Fibroblast of lung (primary cell): Measurements from ENCODE around the gene RNF123. TPM values are rescaled to one million over a fixed set of nuclear protein-coding genes. Genes with fewer than 3 reads are reported as not detected.
"Not testable (repeated sequence)": the region's sequence is repeated elsewhere in the genome, so short reads cannot be mapped to it uniquely, and the experiment has no call there.

ENCODE experiments used
- DNase-seq, 2 donors: peaks; one replicate each; pipeline versions ENCODE4 v3.0.0 to v3.0.0-alpha.2; 2010; ENCODE audit warnings: low read depth in 2 of 2
- H2AFZ ChIP-seq: 2 replicates; pipeline ENCODE4 v1.5.1; 2012; ENCODE audit warnings: low read length, control low read depth, inconsistent platforms
- H3K27ac ChIP-seq: 2 replicates; pipeline ENCODE4 v1.5.1; 2011; ENCODE audit warnings: low read length, control low read depth; ENCODE audit not compliant: insufficient read depth
- H3K27me3 ChIP-seq: 2 replicates; pipeline ENCODE4 v1.5.1; 2011; ENCODE audit warnings: mild to moderate bottlenecking, low read length; ENCODE audit not compliant: control insufficient read depth, insufficient read depth
- H3K36me3 ChIP-seq: 2 replicates; pipeline ENCODE4 v1.5.1; 2011; ENCODE audit warnings: low read length; ENCODE audit not compliant: control insufficient read depth, insufficient read depth
- H3K4me1 ChIP-seq: 2 replicates; pipeline ENCODE4 v1.5.1; 2011; ENCODE audit warnings: low read length; ENCODE audit not compliant: control insufficient read depth, insufficient read depth; ENCODE audit errors: extremely low read depth
- H3K4me2 ChIP-seq: 2 replicates; pipeline ENCODE4 v1.5.1; 2011; ENCODE audit warnings: low read length, control low read depth; ENCODE audit not compliant: insufficient read depth; ENCODE audit errors: extremely low read depth
- H3K4me3 ChIP-seq, 4 experiments: fragments of 200-600 bp in 1 of 4; sonication (generic) in 1 of 4; replicated peaks in 1 of 4; 2 replicates each; pipeline ENCODE4 v1.5.1; 2011 to 2016; ENCODE audit warnings: low read length in 4 of 4, low read depth in 3 of 4, mild to moderate bottlenecking in 3 of 4, control low read depth in 2 of 4, inconsistent platforms in 1 of 4, mixed read lengths in 1 of 4; ENCODE audit not compliant: insufficient read depth in 1 of 4; ENCODE audit errors: control extremely low read depth in 1 of 4
- H3K79me2 ChIP-seq: 2 replicates; pipeline ENCODE4 v1.5.1; 2012; ENCODE audit warnings: mild to moderate bottlenecking, low read length, inconsistent platforms; ENCODE audit not compliant: control insufficient read depth, insufficient read depth
- H3K9ac ChIP-seq: 2 replicates; pipeline ENCODE4 v1.5.1; 2011; ENCODE audit warnings: mild to moderate bottlenecking, low read length, control low read depth; ENCODE audit not compliant: insufficient read depth
- H3K9me3 ChIP-seq: 2 replicates; pipeline ENCODE4 v1.5.1; 2012; ENCODE audit warnings: low read depth, low read length; ENCODE audit not compliant: control insufficient read depth, insufficient read depth
- H4K20me1 ChIP-seq: 2 replicates; pipeline ENCODE4 v1.5.1; 2011; ENCODE audit warnings: low read length; ENCODE audit not compliant: control insufficient read depth, insufficient read depth; ENCODE audit errors: extremely low read depth
- CTCF ChIP-seq, 2 donors: IDR thresholded peaks in 1 of 2; conservative IDR thresholded peaks in 1 of 2; 1 replicate in 1 of 2; 2 replicates in 1 of 2; pipeline ENCODE4 v1.5.1; 2011 to 2012; ENCODE audit warnings: low read length in 2 of 2, control low read depth in 1 of 2, inconsistent platforms in 1 of 2, low read depth in 1 of 2, mild to moderate bottlenecking in 1 of 2
- EZH2 ChIP-seq: IDR thresholded peaks from 2 replicates; pipeline ENCODE4 v1.5.1; 2012; ENCODE audit warnings: low read length, control low read depth, mild to moderate bottlenecking; ENCODE audit errors: missing control alignments
- polyA plus RNA-seq, 2 donors: library from polyadenylated mRNA; depleted of rRNA in 1 of 2; stranded (reverse) in 1 of 2; unstranded in 1 of 2; fragments of >200 nt; gene quantifications; 2 replicates each; pipeline ENCODE4 v1.2.1, GENCODE V29; 2011 to 2012; ENCODE audit warnings: missing spikeins in 1 of 2
- total RNA-seq: library from RNA; depleted of rRNA; stranded (reverse); fragments of >200 nt; gene quantifications from 2 replicates; pipeline ENCODE4 v1.2.1, GENCODE V29; 2014

Gene RNF123
- total and polyA plus RNA-seq, 2 donors (not counting 1 experiment from before 2014, with no cell fraction given): 16.5 to 27.1 TPM

- Histone ChIP-seq H3K4me2 (no peak overlapping the region), H3K36me3 (peaks cover 13% of the 10 kb centered on the region), H3K4me3 (no peak overlapping the region), H3K9ac (no peak overlapping the region), H3K27me3 (no peaks in the 10 kb centered on the region), H4K20me1 (no peaks in the 10 kb centered on the region), H3K27ac (no peak overlapping the region), H3K79me2 (peaks cover 3% of the 10 kb centered on the region), H3K4me1 (no peaks in the 10 kb centered on the region), H2AFZ (no peak overlapping the region), H3K9me3 (no peaks in the 10 kb centered on the region)
- no peak for DNase-seq
- TF ChIP-seq EZH2: no peak
- no peak for TF ChIP-seq CTCF (conservative IDR thresholded peaks at IDR 0.05 in 1 of 2, IDR thresholded peaks at IDR 0.05 in 1 of 2; ENCODE audit: low read depth in 1 of 2, low read length in 2 of 2)
These were observed 51.1 kb downstream of the RNF123 start for GRCh38 chr3:49740427-49740826.

- H3K27me3 ChIP-seq: no peaks in the 10 kb centered on the region
- H4K20me1 ChIP-seq: no peaks in the 10 kb centered on the region
- no peak overlapping the region for H3K27ac ChIP-seq
- peak; percentile 39 to 88 for DNase-seq
- no peak for TF ChIP-seq EZH2
- TF ChIP-seq CTCF (conservative IDR thresholded peaks at IDR 0.05 in 1 of 2, IDR thresholded peaks at IDR 0.05 in 1 of 2; ENCODE audit: low read depth in 1 of 2, low read length in 2 of 2): no peak
- H3K4me1 ChIP-seq: no peaks in the 10 kb centered on the region
- no peak overlapping the region for H3K9ac ChIP-seq
- no peak overlapping the region for H3K4me2 ChIP-seq
- no peak overlapping the region for H2AFZ ChIP-seq
- peaks cover 3% of the 10 kb centered on the region for H3K36me3 ChIP-seq
- H3K79me2 ChIP-seq: peaks cover 13% of the 10 kb centered on the region
- no peaks in the 10 kb centered on the region for H3K9me3 ChIP-seq
- no peak overlapping the region for H3K4me3 ChIP-seq
These were observed 56.6 kb downstream of the RNF123 start for GRCh38 chr3:49745986-49746385.

GRCh38 chr3:49747792-49748480 is 58.6 kb downstream of the RNF123 start:
- no peak overlapping the region for H3K27ac ChIP-seq
- DNase-seq: peak; percentile 19 to 94
- no peaks in the 10 kb centered on the region for H3K9me3 ChIP-seq
- H3K27me3 ChIP-seq: no peaks in the 10 kb centered on the region
- no peak overlapping the region for H3K4me2 ChIP-seq
- no peak overlapping the region for H3K9ac ChIP-seq
- H3K4me3 ChIP-seq: no peak overlapping the region
- H2AFZ ChIP-seq: no peak overlapping the region
- H3K79me2 ChIP-seq: peaks cover 17% of the 10 kb centered on the region
- H3K4me1 ChIP-seq: no peaks in the 10 kb centered on the region
- TF ChIP-seq CTCF (conservative IDR thresholded peaks at IDR 0.05 in 1 of 2, IDR thresholded peaks at IDR 0.05 in 1 of 2; ENCODE audit: low read depth in 1 of 2, low read length in 2 of 2) (no peak), EZH2 (no peak)
- peaks cover 3% of the 10 kb centered on the region for H3K36me3 ChIP-seq
- H4K20me1 ChIP-seq: peaks cover 1% of the 10 kb centered on the region

- not testable (repeated sequence) for H2AFZ ChIP-seq, H3K9ac ChIP-seq, H3K4me1 ChIP-seq, H4K20me1 ChIP-seq, H3K4me3 ChIP-seq, H3K27ac ChIP-seq, H3K36me3 ChIP-seq, H3K4me2 ChIP-seq, DNase-seq, H3K9me3 ChIP-seq, H3K27me3 ChIP-seq
- H3K79me2 ChIP-seq: peaks cover 22% of the 10 kb centered on the region
These were observed 59.5 kb downstream of the RNF123 start for GRCh38 chr3:49748874-49749273.
